HG03139 (cell line): ENCODE results near the gene CYP2W1.
"Not testable (repeated sequence)": the region's sequence is repeated elsewhere in the genome, so short reads cannot be mapped to it uniquely, and the experiment has no call there.

Experiments used
- ATAC-seq: cut with Tn5 transposase; IDR thresholded peaks from one replicate; pipeline ENCODE4 v1.9.1; 2021; ENCODE audit not compliant: unreplicated experiment

The CYP2W1 gene, protein sequence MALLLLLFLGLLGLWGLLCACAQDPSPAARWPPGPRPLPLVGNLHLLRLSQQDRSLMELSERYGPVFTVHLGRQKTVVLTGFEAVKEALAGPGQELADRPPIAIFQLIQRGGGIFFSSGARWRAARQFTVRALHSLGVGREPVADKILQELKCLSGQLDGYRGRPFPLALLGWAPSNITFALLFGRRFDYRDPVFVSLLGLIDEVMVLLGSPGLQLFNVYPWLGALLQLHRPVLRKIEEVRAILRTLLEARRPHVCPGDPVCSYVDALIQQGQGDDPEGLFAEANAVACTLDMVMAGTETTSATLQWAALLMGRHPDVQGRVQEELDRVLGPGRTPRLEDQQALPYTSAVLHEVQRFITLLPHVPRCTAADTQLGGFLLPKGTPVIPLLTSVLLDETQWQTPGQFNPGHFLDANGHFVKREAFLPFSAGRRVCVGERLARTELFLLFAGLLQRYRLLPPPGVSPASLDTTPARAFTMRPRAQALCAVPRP

GRCh38 chr7:983004-983615, at the start of gene CYP2W1:
CYP2W1 (plus strand) TSS chr7:983181; CDS start chr7:983212, 31 bp downstream.
- no peak for ATAC-seq

DNA sequence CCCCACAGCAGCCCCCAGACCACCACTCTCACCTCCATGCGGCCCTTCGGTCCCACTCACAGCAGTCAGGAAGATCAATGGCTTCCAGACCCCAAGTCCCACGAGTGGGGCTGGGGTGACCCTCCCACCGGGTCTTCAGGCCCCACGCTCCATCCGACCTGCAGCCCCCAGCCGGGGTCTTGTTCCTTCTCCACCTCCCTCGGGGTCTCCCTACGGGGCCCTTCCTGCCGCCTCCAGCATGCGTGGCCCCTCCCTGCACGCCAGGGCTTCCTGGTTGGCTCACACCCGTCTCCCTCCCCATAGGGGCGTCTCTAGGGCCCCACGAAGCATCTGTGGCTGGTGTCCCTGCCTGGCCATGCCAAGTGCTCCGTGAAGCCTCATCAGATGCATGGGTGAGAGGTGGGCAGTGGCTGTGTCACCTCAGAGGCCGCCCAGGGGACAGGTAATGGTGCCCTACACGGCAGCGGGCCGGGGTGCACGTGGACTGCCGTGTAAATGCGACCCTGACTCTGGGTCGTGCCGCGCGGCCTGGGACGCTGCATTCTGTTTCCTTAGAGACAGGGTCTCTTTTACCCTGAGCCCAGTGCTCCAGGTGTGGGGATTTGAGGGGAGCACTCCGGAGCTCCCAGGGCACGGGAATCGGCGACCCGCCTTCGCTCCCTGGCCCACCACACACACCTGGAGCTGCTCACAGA, 48.4 kb upstream of the CYP2W1 start:
- no peak for ATAC-seq

DNA sequence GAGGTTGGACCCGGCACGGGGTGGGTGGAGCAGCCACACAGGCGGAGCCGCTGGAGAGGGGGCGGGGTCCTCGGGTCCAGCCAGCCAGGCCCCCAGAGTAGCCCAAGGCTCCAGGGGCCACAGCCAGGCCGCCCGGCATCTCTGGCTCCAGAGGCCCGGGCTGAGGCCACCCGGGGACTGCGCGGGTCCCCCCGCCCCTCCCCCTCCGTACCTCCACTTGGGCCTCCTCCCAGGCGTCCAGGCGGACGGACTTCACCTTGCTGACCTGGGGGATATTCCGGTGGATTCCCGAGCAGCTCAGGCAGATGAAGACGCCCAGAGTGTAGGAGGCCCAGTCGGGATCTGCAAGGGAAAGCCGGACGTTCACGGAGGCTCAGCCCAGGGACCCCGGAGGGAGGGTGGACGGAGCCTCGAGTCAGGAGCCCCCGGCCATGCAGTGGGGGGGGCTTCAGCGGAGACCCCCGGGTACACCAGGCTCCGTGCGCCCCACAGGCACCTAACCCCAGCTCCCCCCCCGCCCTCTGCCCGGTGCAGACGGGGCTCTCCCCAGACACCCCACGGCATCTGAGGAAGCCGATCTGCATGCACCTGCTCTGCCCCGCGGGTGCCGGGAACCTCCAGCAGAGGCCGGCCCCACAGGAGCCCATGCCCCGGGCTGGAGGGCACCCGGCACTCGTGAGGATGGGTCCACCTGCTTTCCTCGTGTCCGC, 47.7 kb upstream of the CYP2W1 start:
- no peak for ATAC-seq

DNA sequence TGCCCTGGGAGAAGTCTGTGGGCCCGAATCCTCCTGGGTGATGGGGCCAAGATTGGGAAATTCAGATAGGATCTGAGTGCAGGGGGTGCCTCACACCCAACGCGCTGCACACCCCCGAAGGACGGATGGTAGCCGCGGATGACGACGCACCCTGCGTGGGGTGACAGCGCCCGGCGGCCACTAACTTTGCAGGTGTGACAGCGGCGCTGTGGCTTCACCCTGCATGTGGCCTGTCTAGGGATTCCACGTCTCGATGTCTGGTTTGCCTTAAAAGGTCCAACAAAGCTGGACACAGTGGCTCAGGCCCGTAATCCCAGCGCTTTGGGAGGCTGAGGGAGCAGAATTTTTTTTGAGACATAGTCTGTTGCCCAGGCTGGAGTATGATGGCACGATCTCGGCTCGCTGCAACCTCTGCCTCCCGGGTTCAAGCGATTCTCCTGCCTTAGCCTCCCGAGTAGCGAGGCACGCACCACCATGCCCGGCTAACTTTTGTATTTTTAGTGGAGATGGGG, 47.1 kb upstream of the CYP2W1 start:
- ATAC-seq = no peak

DNA sequence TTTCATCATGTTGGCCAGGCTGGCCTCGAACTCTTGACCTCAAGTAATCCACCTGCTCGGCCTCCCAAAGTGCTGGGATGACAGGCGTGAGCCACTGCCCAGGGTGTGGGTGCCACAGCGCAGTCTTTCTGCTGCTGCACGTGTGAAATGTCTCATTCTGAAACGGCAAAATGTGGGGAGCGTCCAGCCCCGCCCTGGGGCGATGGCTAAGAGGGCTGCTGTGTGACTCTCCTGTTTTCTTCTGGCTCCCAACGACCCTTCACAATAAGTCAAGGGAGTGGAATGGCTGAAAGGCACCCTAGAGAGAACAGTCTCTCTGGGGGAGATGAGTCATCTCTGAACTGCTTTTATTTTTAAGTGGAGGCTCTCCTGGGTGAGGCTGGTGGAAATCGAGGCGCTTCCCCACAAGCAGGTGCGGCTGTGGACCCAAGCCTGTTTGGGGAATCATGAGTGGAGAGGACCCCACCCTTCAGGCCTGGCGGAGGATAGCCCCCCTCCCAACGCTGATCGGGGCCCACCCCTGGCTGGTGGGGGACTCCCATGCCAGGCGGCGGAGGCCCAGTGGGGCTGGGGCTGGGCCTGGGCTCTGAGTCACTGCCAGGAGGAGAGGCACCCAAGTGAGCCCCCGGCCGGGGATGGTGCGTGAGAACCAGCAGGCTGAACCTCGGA, 46.5 kb upstream of the CYP2W1 start:
- ATAC-seq = peak; percentile 69

DNA sequence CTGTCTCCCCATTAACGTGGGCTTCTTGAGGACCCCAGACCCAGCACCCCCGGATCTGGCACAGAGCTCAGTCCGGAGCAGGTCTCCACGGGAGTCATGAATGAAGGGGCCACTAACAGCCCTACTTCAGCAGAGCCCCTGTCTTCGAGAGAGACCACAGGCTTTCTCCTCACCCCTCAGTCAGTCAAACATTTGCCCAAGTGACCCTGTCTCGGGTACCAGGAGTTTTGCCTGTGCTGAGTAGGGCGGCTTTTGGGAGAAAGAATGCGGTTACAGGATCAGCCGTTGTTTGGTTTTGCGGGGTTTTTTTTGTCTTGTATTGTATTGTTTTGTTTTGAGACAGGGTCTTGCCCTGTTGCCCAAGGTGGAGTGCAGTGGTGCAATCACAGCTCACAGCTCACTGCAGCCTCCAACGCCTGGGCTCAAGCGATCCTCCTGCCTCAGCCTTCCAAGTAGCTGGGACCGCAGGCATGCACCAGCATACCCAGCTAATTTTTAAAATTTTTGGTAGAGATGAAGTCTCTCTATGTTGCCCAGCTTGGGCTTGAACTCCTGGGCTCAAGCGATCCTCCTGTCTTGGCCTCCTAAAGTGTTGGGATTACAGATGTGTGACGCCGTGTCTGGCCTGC, 45.0 kb upstream of the CYP2W1 start:
- no peak for ATAC-seq

DNA sequence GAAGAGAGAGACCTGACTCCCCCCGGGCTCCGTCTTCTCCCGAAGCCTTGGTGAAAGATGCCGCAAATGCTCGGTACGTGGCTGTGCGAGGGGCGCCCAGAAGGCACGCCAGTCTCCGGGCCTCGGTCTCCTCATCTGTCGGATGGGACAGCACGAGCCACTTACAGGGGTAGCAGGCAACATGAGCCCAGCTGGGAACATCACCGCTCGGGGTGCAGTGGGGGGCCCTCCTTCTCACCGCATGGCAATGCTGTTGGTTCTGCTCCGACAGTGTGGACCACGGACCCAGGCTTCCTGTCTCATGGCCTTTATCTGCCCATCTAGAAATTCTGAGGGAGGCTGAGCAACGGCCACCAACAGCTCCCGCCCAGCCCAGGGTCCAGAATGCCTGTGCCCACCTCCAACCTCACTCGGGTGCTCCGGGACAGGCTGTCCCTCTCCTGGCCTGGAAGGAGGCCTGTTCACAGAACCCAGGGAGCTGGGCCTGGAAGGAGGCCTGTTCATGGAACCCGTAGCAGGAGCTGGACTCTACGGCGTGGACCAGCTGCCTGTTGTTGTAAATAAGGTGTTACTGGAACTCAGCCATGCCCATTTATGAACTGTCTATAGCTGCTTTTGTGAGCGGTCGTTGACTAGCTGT, 44.3 kb upstream of the CYP2W1 start:
- ATAC-seq = no peak

- no peak for ATAC-seq
Measured at GRCh38 chr7:939843-940242, 43.1 kb upstream of the CYP2W1 start.

- no peak for ATAC-seq
Measured at GRCh38 chr7:940599-941408, 42.2 kb upstream of the CYP2W1 start.

DNA sequence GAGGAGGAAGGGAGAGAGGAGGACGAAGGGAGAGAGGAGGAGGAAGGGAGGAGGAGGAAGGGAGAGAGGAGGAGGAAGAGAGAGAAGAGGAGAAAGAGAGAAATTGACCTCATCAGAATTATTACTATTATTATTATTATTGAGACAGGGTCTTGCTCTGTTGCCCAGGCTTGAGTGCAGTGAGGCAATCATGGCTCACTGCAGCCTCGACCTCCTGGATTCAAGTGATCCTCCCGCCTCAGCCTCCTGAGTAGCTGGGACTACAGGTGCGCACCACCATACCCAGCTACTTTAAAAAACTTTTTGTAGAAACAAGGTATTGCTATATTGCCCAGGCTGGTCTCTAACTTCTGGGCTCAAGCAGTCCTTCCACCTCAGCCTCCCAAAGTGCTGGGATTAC, 39.2 kb upstream of the CYP2W1 start:
- ATAC-seq = not testable (repeated sequence)

GRCh38 chr7:944744-945143, 38.2 kb upstream of the CYP2W1 start:
- no peak for ATAC-seq

GRCh38 chr7:945147-945555, 37.8 kb upstream of the CYP2W1 start:
- no peak for ATAC-seq

GRCh38 chr7:945556-946255, 37.3 kb upstream of the CYP2W1 start:
- no peak for ATAC-seq

GRCh38 chr7:946256-946996, 36.6 kb upstream of the CYP2W1 start:
- ATAC-seq = no peak

- no peak for ATAC-seq
Measured at GRCh38 chr7:947391-948210, 35.4 kb upstream of the CYP2W1 start.
